Fibroblast of mammary gland (primary cell): ENCODE results near the gene VWCE.
"Not testable (repeated sequence)": the region's sequence is repeated elsewhere in the genome, so short reads cannot be mapped to it uniquely, and the experiment has no call there.

Source experiments
- DNase-seq: peaks from one replicate; pipeline ENCODE4 v3.0.0-alpha.2; 2010; ENCODE audit warnings: low read depth
- H3K4me3 ChIP-seq: 2 replicates; pipeline ENCODE4 v1.5.1; 2011; ENCODE audit warnings: low read depth, mild to moderate bottlenecking, low read length, moderate library complexity; ENCODE audit not compliant: control insufficient read depth

VWCE gene

DNA sequence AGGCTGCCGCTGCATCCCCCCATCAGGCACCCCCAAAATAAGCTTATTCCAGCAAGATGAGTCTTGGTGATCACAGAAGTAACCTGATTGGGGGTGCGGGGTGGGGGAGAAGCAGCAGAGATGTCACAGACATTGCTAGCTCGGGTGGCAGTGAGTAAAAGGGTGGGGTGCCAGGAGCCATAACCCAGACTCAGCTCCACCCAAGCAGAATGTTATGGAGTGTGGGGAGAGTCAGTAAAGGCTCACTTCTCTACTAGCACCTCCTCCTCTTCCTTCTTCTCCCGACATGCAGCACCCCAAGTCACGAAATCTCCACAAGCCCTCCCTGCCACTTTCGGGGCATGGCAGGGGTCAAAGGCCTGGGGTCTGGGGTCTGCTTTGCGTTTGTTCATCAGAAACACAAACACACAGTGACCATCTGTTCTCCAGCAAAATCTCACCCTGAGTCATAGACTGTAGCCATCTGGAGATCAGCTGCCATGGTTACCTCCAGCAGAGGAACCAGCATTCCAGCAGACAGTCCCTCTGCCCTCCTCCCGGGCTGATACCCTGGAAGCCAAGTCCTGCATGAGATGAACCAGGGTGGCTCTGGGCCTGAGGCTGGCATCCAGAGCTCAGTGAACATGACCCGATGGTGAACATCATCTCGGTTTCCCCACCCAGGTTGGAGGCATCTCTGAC is 68.5 kb downstream of the VWCE start:
- not testable (repeated sequence) for DNase-seq, H3K4me3 ChIP-seq

DNA sequence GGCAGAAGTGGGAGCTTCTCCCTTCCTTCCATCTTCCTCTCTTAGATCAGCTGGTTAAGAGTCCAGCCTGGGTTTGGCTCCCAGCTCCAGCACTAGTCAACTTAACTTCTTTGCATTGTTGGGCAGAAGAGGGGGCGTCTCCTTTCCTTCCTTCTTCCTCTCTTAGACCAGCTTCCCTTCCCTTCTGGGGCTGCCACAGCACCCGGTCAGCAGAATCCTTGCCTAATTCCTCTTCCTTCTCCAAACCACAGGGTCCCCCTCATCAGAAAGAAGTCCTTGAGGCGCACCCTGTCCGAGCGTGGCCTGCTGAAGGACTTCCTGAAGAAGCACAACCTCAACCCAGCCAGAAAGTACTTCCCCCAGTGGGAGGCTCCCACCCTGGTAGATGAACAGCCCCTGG is 72.4 kb downstream of the VWCE start:
- H3K4me3 ChIP-seq: not testable (repeated sequence)

DNA sequence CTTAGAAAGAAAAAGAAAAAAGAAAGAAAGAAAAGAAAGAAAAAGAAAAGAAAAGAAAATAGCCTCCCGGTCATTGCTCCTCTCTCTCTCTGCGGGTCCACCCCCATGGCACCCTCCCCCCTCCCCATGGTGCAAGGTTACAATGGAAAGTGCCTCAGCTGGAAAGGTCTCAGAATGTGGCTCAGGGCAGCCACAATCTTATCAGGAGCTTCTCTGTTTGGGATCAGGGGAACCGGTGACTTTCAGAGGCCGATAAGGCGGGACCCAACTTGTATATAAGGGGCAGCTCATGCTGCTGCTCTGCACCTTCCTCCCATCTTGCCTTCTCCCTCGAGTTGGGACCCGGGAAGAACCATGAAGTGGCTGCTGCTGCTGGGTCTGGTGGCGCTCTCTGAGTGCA is 73.1 kb downstream of the VWCE start, which contains the start of gene PGA4:
TSS of gene PGA4 (plus strand) at position 301 of the 400 bp plus-strand sequence. CDS start at position 355, 54 bp downstream.
- H3K4me3 ChIP-seq, DNase-seq: not testable (repeated sequence)

More for the DNA sequence above, 72.4 kb downstream of the VWCE start:
- not testable (repeated sequence) for DNase-seq

DNA sequence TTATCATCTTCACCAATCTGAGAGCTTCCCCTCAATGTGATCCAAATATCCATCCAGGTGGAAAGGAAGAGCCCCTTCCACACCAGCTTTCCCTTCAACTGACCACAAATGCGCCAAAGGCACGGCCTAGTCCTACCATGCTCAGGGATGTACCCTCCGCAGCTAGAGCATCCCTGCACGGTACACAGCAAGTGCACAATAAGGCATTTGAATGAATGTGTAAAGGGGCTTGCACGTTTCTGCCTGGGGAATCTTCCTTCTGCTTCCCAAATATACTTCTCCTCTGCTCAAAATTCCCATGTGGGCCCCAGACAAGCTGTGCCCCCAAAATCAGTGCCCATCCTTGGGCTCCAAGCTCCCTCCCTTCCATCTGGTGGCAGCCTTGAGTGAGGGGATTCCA is 76.1 kb downstream of the VWCE start:
- not testable (repeated sequence) for H3K4me3 ChIP-seq, DNase-seq

DNA sequence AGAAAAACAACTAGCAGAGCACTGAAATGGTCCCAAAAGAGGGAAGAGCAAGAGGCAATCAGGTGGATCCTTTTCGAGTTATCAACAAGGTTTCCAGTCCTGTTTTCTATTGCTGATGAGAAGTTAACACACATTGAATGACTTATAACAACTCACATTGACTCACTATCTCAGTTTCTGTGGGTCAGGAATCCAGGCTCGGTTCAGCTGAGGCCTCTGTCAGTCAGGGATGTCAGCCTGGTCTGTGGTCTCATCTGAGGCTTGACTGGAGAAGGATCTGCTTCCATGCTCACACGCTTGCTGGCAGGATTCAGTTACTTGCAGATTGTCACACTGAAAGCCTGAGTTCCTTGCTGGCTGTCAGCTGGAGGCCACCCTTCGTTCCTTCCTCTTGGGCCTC is 76.8 kb downstream of the VWCE start:
- not testable (repeated sequence) for DNase-seq

DNA sequence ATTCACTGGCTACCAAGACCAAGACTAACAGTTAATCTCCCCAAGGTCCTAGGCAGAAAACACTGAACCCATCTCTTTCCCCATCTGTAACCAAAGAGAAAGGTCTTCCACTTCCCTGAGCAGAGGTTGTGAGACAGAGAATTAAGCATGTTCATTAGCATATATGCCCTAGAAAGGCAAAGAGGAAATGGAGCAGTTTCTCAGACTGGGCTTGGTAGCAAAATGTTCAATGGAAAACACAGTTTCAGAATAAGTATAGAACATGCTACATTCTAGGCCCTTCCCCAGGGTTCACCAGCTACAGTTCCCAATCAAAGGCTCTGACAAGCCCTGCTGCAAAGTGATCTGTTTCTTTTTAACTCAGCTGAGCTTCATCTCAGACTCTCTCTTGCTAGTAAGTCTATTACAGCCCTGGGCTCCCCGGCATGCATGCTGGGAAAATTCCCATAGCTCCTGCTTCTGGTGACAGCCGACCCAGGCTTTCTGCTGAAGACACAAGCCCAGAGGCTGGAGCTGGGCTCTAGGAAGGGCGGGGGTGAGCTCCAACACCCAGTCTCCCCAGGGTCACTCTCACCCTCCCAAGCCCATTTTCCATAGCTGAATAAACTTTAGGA is 81.3 kb downstream of the VWCE start:
- H3K4me3 ChIP-seq, DNase-seq: not testable (repeated sequence)

More for the DNA sequence above, 76.8 kb downstream of the VWCE start:
- H3K4me3 ChIP-seq: not testable (repeated sequence)

DNA sequence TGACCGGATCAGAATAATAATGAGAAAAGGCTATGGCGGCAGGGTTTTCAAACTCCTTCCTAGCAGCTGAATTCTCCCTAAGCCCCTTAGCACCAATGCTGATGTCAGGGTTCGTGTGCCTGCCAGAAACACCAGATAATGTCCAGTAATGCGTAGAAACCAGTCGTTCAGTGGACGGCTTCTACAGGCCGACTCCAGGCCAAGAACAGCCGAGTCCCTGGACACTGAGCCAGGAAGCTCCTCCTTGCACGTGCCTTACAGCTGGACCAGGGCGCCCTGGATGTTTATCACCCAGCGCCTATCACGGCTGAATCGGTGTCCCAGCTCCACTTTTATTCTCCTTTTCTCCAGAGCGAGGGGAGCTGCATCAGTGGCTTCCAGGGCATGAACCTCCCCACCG is 82.9 kb downstream of the VWCE start:
- not testable (repeated sequence) for DNase-seq, H3K4me3 ChIP-seq

DNA sequence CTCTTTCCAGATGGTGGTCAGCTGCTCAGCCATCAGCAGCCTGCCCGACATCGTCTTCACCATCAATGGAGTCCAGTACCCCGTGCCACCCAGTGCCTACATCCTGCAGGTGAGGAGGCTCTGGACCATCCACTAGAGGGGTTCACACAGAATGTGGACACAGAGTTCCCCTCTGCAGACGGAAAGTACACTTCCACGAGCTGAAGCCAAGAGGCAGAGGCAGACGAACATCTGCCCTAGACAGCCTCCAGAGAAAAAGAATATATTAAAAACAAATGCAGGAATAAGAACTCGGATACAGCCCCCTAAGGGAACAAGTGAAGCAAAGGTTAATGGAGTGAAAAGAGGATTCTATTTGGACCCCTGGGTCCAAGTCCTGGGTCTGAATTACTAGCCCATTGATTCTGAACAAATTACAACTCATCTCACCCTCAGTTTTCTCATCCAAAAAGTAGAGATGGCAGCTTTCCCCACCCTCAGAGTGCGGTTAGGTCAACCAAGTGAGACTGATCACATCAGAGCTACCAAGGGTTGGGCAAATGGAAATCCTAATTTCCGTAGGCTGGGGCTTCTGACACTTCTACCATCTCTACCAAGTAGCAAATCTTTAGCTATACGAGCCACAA is 83.7 kb downstream of the VWCE start:
- DNase-seq: not testable (repeated sequence)

DNA sequence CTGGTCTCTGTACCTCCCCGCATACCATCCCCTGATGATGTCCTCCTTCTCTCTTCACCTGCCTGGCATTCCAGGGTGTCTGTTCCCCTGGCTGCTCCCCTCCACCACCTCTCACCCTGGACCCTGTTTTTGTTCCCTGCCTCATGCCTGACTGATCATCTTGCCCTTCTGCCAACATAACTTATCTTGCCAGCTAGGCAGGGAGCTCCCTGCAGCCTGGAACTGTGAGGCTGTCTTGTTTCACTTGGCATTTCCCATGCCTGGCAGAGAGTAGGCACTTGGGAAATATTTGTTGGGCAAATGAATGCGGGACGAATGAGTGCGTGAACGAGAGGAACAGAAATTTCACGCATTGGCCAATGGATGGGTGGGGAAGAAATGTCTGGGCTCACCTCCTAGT is 84.5 kb downstream of the VWCE start:
- H3K4me3 ChIP-seq, DNase-seq: not testable (repeated sequence)

More for the DNA sequence above, 83.7 kb downstream of the VWCE start:
- not testable (repeated sequence) for H3K4me3 ChIP-seq
